ENCODE results near the gene LRR1.
"Not testable (repeated sequence)": the region's sequence is repeated elsewhere in the genome, so short reads cannot be mapped to it uniquely, and the experiment has no call there.

The LRR1 gene

GRCh38 chr14:49598485-49599300 lies at the start of gene LRR1:
LRR1 (plus strand) TSS chr14:49598940; CDS start chr14:49599021, 81 bp downstream.
- DNase-seq (ENCODE audit: low read depth in 3 of 3) = peak; percentile 71 to 81 (median 81)

- no peak for DNase-seq (ENCODE audit: low read depth in 3 of 3)
Observed at GRCh38 chr14:49549446-49549845, 49.3 kb upstream of the LRR1 start.

GRCh38 chr14:49549881-49550280 lies 48.9 kb upstream of the LRR1 start:
- DNase-seq (ENCODE audit: low read depth in 3 of 3) = no peak

- DNase-seq (ENCODE audit: low read depth in 3 of 3) = no peak
Observed at GRCh38 chr14:49550286-49551184, 48.2 kb upstream of the LRR1 start.

GRCh38 chr14:49551569-49551968 lies 47.2 kb upstream of the LRR1 start:
- DNase-seq (ENCODE audit: low read depth in 3 of 3) = no peak

GRCh38 chr14:49553106-49553505 lies 45.6 kb upstream of the LRR1 start:
- no peak for DNase-seq (ENCODE audit: low read depth in 3 of 3)

- no peak for DNase-seq (ENCODE audit: low read depth in 3 of 3)
Observed at GRCh38 chr14:49553892-49554291, 44.8 kb upstream of the LRR1 start.

GRCh38 chr14:49559979-49560768 lies 38.6 kb upstream of the LRR1 start:
- DNase-seq (ENCODE audit: low read depth in 3 of 3) = no peak

GRCh38 chr14:49566714-49567113 lies 32.0 kb upstream of the LRR1 start:
- DNase-seq (ENCODE audit: low read depth in 3 of 3) = no peak

GRCh38 chr14:49569281-49569680 lies 29.5 kb upstream of the LRR1 start:
- DNase-seq (ENCODE audit: low read depth in 3 of 3) = no peak

GRCh38 chr14:49574038-49574437 lies 24.7 kb upstream of the LRR1 start:
- no peak for DNase-seq (ENCODE audit: low read depth in 3 of 3)

- no peak for DNase-seq (ENCODE audit: low read depth in 3 of 3)
Observed at GRCh38 chr14:49578141-49578540, 20.6 kb upstream of the LRR1 start.

GRCh38 chr14:49579841-49580240 lies 18.9 kb upstream of the LRR1 start:
- DNase-seq (ENCODE audit: low read depth in 3 of 3) = no peak

- DNase-seq (ENCODE audit: low read depth in 3 of 3) = no peak
Observed at GRCh38 chr14:49581209-49582112, 17.3 kb upstream of the LRR1 start.

GRCh38 chr14:49582113-49582977 lies 16.4 kb upstream of the LRR1 start:
- DNase-seq (ENCODE audit: low read depth in 3 of 3) = no peak

- DNase-seq (ENCODE audit: low read depth in 3 of 3) = no peak
Observed at GRCh38 chr14:49583629-49584028, 15.1 kb upstream of the LRR1 start.

GRCh38 chr14:49584058-49584457 lies 14.7 kb upstream of the LRR1 start:
- no peak for DNase-seq (ENCODE audit: low read depth in 3 of 3)

- not testable (repeated sequence) for DNase-seq (ENCODE audit: low read depth in 3 of 3)
Observed at GRCh38 chr14:49584981-49585640, 13.6 kb upstream of the LRR1 start.
